ENCODE results near the gene ESF1. TPM values are rescaled to one million over a fixed set of nuclear protein-coding genes. Genes with fewer than 3 reads are reported as not detected.
"Not testable (repeated sequence)": the region's sequence is repeated elsewhere in the genome, so short reads cannot be mapped to it uniquely, and the experiment has no call there.

ESF1 gene
- total RNA-seq, 1 experiment from 2014 or later, result 9.5 TPM

GRCh38 chr20:13739731-13740649 lies 44.7 kb downstream of the ESF1 start:
- no peak for DNase-seq (ENCODE audit: low read depth)

DNA sequence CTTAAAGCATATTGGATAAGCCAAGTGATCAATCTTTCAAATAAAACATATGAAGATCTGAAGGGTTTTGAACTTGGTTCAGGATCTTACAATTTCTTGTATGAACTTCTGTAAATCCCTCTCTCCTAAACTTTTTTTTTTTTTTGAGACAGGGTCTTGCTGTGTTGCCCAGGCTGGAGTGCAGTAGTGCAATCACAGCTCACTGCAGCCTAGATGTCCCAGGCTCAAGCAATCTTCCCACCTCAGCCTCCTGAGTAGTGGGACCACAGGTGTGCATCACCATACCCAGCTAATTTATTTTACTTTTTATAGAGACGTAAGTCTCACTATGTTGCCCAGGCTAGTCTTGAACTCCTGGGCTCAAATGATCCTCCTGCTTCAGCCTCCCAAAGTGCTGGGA lies 46.5 kb downstream of the ESF1 start:
- not testable (repeated sequence) for DNase-seq (ENCODE audit: low read depth)

GRCh38 chr20:13736436-13737191 lies 48.1 kb downstream of the ESF1 start:
- DNase-seq (ENCODE audit: low read depth), result no peak

GRCh38 chr20:13735826-13736225 lies 48.9 kb downstream of the ESF1 start:
- no peak for DNase-seq (ENCODE audit: low read depth)

GRCh38 chr20:13723011-13723410 lies 61.7 kb downstream of the ESF1 start:
- DNase-seq (ENCODE audit: low read depth), result no peak

- DNase-seq (ENCODE audit: low read depth), result no peak
Observed at GRCh38 chr20:13718171-13718570, 66.5 kb downstream of the ESF1 start.

- no peak for DNase-seq (ENCODE audit: low read depth)
Observed at GRCh38 chr20:13717631-13718044, 67.1 kb downstream of the ESF1 start.

- no peak for DNase-seq (ENCODE audit: low read depth)
Observed at GRCh38 chr20:13715171-13715570, 69.5 kb downstream of the ESF1 start.

- DNase-seq (ENCODE audit: low read depth), result no peak
Observed at GRCh38 chr20:13708234-13708633, 76.5 kb downstream of the ESF1 start.

DNA sequence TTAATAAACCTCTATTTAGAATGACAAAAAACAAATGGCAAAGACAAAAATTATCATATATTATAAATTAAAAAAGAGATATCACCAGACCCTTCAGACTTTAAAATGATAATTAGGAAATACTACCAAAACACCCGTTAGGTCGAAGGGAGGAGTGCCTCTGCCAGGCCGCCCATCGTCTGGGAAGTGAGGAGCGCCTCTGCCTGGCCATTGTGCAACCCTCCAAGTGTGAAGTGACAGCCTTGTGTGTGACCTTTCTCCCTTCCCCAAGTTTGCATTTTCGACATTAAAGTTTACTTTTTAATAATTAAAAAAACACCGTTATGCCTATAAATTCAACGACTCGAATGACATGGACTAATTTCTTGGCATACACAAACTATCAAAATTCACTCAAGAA lies 81.5 kb downstream of the ESF1 start:
- DNase-seq (ENCODE audit: low read depth), result no peak

GRCh38 chr20:13701486-13701885 lies 83.2 kb downstream of the ESF1 start:
- DNase-seq (ENCODE audit: low read depth), result no peak

DNA sequence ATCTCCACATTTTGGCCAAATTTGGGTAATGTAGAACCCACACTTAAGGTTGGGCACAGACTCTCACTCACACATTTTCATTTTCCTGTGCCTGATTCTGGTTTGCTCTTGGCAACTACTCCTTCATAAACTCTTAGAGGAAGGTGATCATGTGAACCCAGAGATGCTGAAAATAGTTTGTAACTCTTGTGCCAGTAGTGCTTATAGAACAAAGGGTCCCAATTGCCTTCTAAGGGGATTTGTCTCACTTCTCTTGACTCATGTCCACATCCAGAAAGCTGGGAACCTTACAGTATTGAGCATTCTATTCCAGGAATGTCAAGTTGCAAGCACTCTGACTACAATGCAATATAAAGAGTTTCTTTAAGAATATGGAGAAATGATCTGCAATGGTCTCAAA lies 84.0 kb downstream of the ESF1 start:
- no peak for DNase-seq (ENCODE audit: low read depth)

DNA sequence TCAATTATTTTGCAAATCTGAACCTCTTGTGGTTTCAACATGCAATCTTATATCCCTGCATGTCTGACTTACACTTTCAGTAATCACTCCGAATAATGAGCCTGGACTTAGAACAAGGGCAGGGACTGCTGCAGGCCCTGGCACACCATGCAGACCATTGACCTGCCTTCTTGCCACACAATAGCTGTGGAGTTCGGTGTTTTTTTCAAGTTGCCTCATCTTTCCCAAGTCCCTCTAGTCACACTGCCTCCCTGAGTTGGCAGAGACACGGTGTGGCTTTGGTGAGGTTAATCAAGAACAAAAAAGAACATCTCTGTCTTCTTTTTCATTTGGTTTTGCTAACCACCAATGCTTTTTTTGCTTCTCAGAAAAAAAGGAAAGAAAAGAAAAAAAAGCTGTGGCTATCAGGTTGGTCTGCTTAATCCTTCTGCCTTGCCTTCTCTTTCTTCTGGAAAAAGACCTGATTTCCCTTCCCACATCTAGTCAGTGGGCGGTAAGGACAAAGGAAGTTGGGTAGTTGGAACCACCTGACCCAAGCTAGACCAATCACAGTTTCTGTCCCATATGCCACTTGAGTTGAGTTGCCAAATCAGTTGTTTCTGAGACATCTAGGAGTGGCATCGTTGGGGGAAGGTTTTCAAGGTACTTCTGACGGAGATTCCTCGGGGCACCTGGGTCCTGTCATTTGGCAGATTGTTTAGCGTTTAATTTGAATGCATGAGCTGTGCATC lies 90.1 kb downstream of the ESF1 start:
- no peak for DNase-seq (ENCODE audit: low read depth)

DNA sequence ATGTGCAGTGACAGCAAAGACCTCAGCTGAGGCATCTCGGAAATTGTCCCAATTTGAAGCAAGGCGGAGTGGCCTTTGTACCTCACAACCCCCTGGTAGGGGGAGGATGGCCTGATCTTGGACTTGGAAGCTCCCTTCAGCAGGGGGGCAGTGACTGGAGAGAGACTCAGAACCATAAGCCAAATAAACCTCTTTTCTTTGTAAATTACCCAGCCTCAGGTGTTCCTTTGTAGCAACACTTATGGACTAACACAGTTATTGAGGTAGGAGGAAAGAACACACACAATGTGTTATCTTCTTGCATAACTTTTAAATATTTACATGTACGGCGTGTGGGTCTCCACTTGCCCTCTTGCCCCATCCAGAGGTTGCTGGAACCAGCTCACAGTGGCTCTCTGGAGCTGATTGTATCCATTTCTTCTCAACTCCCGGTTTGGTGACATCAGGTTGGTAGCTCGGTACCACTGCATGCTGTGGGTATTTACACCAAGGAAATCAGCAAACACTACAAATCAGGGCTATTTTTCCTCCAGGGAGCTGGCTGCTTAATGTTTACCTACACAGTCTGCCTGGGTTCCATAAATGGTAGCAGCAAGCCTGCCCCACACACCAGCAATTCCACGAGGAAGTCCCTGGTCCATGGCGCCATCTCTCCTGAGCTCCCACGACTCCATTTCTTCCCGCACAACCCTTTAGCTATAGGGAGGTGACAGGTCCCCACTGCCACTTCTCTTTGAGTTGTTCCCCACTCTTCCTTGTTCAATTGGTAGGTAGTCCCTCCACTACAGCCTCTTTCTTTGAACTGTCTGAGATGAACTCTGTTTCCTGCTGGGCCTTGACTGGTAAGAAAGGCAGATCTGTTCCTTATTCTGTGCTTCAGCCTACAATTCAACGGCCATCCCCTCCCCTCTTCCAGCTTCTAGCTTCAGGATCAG lies 91.7 kb downstream of the ESF1 start:
- DNase-seq (ENCODE audit: low read depth), result no peak

DNA sequence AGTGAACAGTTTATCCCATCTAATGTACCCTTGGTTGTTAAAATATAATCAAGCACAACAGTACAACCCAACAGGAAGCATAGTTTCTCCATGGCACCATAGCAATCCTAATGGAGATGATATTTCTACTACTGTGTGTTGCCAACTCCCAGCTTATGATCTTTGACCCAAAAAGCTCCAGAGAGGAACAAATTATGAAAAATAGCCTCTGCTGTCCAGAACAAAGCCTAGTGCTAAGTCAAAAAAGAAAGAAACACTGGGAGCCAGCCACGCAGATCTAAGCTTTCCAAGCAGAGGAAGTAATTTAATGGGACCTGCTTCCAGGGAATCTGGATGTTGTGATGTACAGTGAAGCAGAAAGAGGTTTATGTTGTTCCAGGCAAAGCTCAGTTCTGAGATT lies 93.8 kb downstream of the ESF1 start:
- no peak for DNase-seq (ENCODE audit: low read depth)

DNA sequence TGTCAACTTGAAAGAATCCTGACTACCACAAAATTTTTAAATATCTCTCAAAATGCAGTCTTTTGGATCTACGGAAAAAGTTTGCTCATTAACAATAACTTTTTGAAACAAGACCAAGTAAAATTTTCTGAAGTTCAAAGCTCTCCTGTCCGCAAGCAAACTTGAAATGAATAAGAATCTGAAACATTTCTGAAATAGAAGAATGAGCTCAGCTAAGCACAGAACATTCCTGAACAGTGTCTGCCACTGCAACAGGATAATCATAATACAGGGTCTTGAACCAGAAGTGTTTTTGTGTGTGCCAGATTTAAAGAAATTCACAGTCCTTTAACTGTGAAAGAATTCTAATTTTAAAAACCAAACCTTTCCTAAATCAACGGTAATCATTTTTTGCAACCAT lies 96.9 kb downstream of the ESF1 start:
- DNase-seq (ENCODE audit: low read depth), result no peak

DNA sequence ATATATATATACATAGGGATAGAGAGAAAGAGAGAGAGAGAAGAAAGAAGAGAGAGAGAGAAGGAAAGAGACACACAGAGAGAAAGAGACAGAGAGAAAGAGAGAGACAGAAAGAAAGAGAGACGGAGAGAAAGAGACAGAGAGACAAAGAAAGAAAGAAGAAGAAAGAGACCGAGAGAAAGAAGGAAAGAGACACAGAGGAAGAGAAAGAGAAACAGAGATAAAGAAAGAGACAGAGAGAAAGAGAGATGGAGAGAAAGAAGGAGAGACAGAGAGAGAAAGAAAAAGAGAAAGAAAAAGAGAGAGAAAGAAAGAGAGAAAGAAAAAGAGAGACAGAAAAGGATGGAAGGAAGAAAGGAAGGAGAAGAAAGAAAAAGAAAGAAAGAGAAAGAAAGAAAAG lies 99.1 kb downstream of the ESF1 start:
- no peak for DNase-seq (ENCODE audit: low read depth)

GRCh38 chr20:13684566-13685222 lies 100.0 kb downstream of the ESF1 start:
- DNase-seq (ENCODE audit: low read depth), result no peak

GRCh38 chr20:13683833-13684232 lies 100.9 kb downstream of the ESF1 start:
- no peak for DNase-seq (ENCODE audit: low read depth)

DNA sequence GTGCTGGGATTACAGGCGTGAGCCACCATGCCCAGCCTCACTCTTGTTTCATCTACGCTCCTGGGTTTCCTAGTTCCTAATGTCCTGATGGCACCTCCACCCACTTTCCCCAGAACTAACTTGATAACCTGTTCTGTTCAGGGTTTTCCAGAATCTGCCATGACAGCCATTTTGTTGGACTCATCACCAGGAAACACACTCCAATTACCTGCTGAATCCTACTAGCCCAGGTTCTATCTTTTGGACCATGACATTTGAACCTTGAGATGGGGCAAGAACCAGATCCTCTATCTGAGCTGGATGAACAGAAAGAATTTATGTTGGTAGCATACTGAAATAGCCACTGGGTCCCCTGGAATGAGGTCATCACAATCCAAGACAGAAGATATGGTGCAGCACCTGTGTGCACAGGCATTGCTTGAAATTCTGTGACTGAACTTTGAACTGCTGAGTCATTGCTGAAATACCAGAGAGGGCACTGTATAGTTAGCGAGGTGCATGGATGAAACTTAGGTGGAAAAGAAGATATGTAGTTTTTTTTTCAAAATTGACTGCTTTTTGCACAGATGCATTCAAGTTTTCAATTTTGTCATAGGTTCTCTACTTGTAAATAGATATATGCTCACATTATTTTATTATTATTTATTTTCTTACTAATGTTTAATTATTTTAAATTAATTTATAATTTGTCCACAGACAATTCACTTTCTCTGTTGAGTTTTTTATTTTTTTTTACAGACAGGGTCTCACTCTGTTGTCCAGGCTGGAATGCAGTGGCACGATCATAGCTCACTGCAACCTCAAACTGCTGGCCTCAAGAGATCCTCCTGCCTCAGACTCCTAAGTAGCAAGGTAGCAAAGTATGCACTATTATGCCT lies 103.2 kb downstream of the ESF1 start:
- no peak for DNase-seq (ENCODE audit: low read depth)

Data from M059J (cell line).